AG10803 (cell line): Measurements from ENCODE around the gene USH1G.

Experiments used
- DNase-seq: peaks from one replicate; pipeline ENCODE4 v3.0.0; 2010; ENCODE audit warnings: low read depth
- H3K4me3 ChIP-seq: 2 replicates; pipeline ENCODE4 v1.5.1; 2011; ENCODE audit warnings: mild to moderate bottlenecking, low read length, control low read depth
- TF ChIP-seq, protein P1 (sequence below): conservative IDR thresholded peaks from 2 replicates; pipeline ENCODE4 v1.5.1; 2011; ENCODE audit warnings: mild to moderate bottlenecking, low read length, control low read depth, inconsistent platforms

USH1G gene

DNA sequence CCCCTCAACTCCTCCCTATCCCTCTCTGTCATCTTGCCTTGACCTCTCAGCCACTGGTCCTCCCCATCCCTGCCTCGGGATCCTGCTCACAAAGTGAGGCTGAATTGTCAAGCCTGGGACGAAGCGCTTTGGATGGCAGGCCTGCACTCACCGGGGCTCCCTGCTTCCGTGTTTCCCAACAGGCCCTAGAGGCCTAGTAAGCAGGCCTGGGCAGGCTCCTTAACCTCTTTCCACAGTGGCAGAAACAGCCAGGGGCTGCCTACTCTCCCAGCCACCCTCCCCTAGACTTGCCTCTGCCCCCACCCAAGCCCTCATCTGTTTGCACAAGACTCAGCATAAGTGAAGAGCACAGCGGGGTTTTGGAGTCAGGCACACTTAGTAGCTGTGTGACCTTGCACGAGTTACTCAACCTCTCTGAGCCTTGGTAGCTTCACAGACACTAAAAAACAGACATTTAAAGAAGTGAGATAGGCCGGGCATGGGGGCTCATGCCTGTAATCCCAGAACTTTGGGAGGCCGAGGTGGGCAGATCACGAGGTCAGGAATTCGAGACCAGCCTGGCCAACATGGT, 24.6 kb downstream of the USH1G start:
- H3K4me3 ChIP-seq: no peak overlapping the region
- no peak for DNase-seq
- TF ChIP-seq, protein P1, sequence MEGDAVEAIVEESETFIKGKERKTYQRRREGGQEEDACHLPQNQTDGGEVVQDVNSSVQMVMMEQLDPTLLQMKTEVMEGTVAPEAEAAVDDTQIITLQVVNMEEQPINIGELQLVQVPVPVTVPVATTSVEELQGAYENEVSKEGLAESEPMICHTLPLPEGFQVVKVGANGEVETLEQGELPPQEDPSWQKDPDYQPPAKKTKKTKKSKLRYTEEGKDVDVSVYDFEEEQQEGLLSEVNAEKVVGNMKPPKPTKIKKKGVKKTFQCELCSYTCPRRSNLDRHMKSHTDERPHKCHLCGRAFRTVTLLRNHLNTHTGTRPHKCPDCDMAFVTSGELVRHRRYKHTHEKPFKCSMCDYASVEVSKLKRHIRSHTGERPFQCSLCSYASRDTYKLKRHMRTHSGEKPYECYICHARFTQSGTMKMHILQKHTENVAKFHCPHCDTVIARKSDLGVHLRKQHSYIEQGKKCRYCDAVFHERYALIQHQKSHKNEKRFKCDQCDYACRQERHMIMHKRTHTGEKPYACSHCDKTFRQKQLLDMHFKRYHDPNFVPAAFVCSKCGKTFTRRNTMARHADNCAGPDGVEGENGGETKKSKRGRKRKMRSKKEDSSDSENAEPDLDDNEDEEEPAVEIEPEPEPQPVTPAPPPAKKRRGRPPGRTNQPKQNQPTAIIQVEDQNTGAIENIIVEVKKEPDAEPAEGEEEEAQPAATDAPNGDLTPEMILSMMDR: no peak

DNA sequence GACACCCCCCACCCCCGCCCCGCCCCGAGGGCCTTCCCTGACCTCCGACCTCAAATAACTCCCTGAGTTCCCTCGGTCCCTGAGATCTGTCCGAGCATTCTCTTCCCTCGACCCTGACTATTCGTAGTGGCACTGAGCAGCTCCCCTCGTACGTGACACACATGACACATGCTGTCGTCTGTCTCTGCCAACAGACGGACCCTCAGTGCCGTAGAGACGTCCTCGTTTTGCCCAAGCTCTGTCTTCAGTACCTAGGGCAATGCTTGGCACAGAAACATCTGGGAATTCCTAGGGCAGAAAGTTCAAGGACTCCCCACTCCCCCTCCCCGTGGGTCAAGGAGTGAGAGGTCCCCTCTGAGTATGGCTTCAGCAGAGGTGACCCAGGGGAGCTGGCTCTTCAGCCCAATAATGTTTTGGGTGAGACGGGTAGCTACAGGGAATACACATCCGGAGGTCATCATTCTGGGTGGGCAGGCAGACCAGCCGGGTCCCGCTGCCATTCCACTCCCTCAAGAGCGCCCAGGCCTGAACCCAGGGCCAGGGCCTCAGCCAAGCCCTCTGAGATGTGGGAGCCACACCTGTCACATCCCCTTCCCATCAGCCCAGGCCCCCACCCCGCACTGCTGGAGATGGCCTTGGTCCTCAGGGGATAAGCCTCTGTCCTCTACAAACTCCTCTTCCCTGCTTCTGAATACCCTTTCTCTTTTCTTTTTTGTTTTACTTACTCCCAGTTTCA, 29.0 kb downstream of the USH1G start:
- DNase-seq: no peak
- TF ChIP-seq, protein P1: no peak
- no peak overlapping the region for H3K4me3 ChIP-seq

DNA sequence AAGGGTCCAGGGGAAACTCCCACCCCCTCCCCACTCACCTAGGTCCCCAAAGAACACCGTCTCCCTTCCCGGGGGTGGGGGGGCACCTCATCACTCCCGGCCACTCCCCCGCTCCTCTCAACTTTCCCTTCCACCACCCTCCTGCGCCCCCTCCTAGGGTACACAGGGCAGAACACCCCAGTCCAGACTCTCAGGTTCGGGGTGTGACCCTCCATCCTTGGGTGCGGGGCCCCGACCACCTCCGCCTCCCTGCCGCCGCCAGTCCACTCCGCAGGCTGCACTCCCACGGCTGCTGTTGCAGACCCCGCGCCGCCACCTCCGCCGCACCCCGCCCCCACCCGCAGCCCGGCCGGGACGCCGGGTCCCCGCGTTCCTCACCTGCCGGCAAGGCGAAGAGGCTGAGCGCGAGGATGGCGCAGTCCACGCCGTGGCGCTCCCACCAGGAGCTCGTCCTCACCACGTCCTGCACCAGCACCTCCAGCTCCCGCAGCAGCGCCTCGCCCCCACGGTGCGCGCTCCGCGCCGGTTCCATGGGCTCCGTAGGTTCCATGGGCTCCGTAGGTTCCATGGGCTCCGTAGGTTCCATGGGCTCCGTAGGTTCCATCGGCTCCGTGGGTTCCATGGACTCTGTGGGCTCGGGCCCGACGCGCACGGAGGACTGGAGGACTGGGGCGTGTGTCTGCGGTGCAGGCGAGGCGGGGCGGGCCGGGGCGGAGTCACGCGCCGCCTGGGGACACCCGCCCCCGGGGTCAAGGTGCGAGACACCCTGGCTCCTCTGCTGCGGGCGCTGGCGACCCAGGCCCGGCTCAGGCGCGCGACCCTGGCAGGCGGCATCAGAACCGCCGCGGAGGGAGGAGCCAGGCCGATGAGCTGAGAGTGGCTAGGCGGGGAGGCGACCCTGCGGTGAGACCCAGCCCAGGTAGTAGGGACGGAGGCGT, 29.8 kb downstream of the USH1G start, which contains the start of gene FADS6:
FADS6 (minus strand) TSS at position 660 of the 938 bp plus-strand sequence; CDS start at position 622, 38 bp downstream.
- no peak for DNase-seq
- H3K4me3 ChIP-seq: no peak within 1 kb of the TSS
- TF ChIP-seq, protein P1: no peak

DNA sequence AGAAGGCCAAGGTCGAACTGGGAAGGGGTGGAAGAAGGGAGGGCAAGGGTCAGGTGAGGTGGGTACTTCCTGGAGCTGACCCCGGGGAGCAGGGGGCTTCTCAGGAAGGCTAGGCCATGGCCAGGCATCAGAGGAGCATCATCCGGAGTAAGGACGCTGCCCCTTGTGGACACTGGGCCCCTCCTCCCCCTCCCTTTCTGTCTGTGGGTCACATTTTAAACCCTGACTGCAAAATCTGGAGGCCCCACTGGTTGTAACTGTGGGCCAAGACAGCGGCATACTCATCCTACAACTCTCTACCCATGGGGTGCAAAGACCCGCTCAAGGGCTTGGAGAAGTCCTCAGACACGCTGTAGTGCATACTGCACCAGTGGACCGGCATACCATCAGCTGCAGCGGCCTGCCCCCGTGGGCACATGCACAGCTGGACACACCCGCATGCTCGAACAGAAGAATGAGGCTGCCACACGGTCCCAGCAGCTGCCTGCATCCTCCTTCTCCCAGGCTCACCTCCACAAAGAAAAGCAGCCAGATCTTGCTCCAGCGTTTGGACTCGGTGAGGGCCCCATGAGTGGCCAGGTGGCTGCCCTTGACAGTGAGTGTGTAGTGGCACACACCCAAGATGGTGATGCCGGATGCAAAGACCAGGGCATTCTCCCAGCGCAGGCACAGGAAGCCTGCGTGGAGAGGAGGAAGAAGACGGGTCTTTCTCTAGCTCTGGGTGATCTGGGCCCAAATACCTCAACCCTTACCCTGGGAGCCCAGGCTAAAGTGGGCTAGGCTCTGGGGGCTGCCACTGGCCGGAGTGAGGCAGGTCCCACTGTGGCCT, 30.8 kb downstream of the USH1G start:
- H3K4me3 ChIP-seq: no peak overlapping the region
- TF ChIP-seq, protein P1: no peak
- DNase-seq: no peak

DNA sequence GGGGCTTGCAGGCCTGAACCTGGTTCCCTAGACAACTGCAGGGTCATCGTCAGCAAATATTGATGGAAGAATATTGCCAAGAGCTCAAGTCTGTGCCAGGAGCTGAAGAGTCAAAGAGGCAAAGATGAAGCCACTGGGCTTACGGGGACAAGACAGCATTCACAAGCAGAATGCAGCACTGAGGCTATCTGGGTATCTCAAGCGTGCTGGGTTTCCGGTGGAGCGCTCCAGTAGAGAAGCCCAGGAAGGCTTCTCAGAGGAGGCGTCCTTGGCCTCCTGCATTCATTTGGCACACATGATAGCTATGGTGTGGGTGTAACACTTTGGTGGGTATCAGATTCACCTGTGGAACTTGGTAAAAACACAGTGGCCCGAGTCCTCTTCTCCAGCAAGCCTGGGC, 32.5 kb downstream of the USH1G start:
- no peak overlapping the region for H3K4me3 ChIP-seq
- DNase-seq: no peak
- TF ChIP-seq, protein P1: no peak

DNA sequence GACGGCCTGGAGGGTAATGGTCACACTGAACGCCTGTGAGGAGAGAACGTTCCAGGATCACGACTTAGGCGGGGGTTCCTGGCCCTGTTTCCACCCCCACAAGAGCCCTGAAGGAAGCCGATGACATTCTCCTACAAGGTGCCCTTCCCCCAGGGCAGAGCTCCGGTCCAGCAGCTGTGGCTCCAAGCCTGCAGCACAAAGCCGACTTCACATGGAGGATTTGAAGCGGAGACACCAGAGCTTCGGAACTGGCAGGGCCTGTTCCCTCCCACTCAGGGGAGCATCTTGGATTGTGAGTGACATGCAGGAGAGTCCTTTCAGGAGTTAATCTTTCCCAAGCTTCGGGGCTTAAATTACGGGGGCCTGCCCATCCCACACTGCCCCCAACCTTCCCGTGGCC, 34.6 kb downstream of the USH1G start:
- TF ChIP-seq, protein P1: no peak
- no peak overlapping the region for H3K4me3 ChIP-seq
- DNase-seq: no peak
